GM12801 (cell line): ENCODE measurements around the gene CELF5.

Source experiments
- TF ChIP-seq, protein P1 (sequence below): IDR thresholded peaks from one replicate; pipeline ENCODE4 v1.5.1; 2011; ENCODE audit warnings: control low read depth; ENCODE audit not compliant: insufficient read length; ENCODE audit errors: extremely low read depth

The CELF5 gene

GRCh38 chr19:3289971-3290569 is 65.6 kb downstream of the CELF5 start:
- TF ChIP-seq, protein P1, sequence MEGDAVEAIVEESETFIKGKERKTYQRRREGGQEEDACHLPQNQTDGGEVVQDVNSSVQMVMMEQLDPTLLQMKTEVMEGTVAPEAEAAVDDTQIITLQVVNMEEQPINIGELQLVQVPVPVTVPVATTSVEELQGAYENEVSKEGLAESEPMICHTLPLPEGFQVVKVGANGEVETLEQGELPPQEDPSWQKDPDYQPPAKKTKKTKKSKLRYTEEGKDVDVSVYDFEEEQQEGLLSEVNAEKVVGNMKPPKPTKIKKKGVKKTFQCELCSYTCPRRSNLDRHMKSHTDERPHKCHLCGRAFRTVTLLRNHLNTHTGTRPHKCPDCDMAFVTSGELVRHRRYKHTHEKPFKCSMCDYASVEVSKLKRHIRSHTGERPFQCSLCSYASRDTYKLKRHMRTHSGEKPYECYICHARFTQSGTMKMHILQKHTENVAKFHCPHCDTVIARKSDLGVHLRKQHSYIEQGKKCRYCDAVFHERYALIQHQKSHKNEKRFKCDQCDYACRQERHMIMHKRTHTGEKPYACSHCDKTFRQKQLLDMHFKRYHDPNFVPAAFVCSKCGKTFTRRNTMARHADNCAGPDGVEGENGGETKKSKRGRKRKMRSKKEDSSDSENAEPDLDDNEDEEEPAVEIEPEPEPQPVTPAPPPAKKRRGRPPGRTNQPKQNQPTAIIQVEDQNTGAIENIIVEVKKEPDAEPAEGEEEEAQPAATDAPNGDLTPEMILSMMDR: no peak

GRCh38 chr19:3291644-3292043 is 67.2 kb downstream of the CELF5 start:
- TF ChIP-seq, protein P1: no peak

DNA sequence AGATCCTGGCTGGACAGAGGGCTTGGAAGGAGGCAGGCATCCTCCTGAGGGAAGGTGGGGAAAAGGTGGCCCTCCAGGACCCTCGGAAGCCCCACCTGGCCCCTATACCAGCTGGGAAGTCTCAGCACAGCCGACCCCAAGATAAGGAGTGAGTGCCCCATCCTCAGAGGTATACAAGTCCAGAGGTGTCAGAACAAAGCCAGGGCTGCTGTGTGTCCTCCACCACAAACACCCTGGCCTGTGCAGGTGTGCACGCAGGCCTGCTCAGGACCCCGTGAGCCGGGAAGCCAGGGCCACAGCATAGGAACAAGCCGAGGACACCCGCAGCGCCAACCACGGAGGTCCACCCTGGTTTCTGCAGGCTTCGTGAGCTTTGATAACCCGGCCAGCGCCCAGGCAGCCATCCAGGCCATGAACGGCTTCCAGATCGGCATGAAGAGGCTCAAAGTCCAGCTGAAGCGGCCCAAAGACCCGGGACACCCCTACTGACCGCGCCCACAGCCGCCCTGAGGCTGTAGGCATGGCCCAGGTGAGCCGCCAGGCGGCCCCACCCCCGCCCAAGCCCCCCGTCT is 68.6 kb downstream of the CELF5 start:
- TF ChIP-seq, protein P1: no peak

GRCh38 chr19:3293560-3293959 is 69.1 kb downstream of the CELF5 start:
- TF ChIP-seq, protein P1: no peak

DNA sequence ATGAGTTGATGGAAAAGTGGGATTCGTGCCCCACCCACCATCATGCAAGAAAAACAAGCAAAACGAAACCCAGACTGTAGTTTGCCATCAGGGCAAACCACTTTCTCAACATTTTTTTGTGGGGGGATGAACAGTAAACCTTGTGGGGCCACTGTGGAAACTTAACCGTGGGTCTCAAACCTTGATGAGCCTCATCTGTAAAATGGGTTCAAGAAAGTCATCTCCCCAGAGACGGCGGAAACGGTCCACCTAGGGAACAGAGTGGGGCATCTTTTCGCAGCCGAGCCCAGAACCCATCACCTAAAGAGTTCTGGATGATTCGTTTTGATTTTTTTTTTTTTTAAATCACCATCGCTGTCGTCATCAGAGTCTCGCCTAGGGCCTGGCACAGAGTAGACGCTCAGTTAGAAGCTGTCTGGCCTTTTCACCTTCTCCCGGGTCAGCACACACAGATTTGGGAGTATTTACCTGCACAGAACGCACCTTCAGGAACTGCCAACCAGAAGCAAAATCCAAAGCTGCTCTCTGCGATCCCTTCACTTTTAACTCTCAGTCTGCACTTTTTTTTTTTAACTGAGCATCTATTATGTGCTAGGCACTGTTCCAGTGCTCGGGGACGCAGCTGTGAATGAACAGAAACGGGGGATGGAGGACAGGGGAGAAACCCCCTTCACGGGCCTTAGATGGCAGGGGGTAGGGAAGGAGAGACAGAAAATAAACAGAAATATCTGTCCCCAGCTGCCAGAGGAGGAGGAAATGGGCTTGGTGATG is 69.8 kb downstream of the CELF5 start:
- TF ChIP-seq, protein P1: no peak

GRCh38 chr19:3295581-3295980 is 71.1 kb downstream of the CELF5 start:
- TF ChIP-seq, protein P1: no peak

- TF ChIP-seq, protein P1: no peak
These were observed 71.6 kb downstream of the CELF5 start for GRCh38 chr19:3296034-3296433.
